Duodenal mucosa (tissue), 2 donors: ENCODE measurements around the gene GNAI3.

Source experiments
- H3K27ac ChIP-seq: one replicate; pipeline ENCODE4 v1.7.0; 2013; ENCODE audit warnings: low read depth, low read length
- H3K27me3 ChIP-seq, 2 donors: one replicate each; pipeline ENCODE4 v1.7.0; 2013; ENCODE audit warnings: low read length in 2 of 2, control low read depth in 1 of 2; ENCODE audit not compliant: insufficient read depth in 2 of 2, control insufficient read depth in 1 of 2
- H3K36me3 ChIP-seq, 2 donors: one replicate each; pipeline ENCODE4 v1.7.0; 2013; ENCODE audit warnings: low read length in 2 of 2, control low read depth in 1 of 2; ENCODE audit not compliant: insufficient read depth in 2 of 2, control insufficient read depth in 1 of 2
- H3K4me1 ChIP-seq, 2 donors: one replicate each; pipeline ENCODE4 v1.7.0; 2013; ENCODE audit warnings: low read length in 2 of 2, control low read depth in 1 of 2; ENCODE audit not compliant: insufficient read depth in 2 of 2, control insufficient read depth in 1 of 2
- H3K4me3 ChIP-seq, 2 donors: one replicate each; pipeline ENCODE4 v1.7.0; 2013; ENCODE audit warnings: low read length in 2 of 2, low read depth in 1 of 2
- H3K9ac ChIP-seq, 2 donors: one replicate each; pipeline ENCODE4 v1.7.0; 2013; ENCODE audit warnings: low read length in 2 of 2, low read depth in 1 of 2
- H3K9me3 ChIP-seq, 2 donors: one replicate each; pipeline ENCODE4 v1.7.0; 2013; ENCODE audit warnings: low read length in 2 of 2, control low read depth in 1 of 2; ENCODE audit not compliant: control insufficient read depth in 1 of 2

The GNAI3 gene

GRCh38 chr1:109622895-109623294, 74.5 kb downstream of the GNAI3 start:
- Histone ChIP-seq H3K4me1 (peaks cover 44 to 51% of the 10 kb centered on the region in 2 donors), H3K27me3 (no peaks in the 10 kb centered on the region), H3K36me3 (peaks cover 13 to 27% of the 10 kb centered on the region in 2 donors), H3K4me3 (peak overlapping the region in 1 of 2 donors; percentile 98), H3K27ac (no peak overlapping the region), H3K9me3 (no peaks in the 10 kb centered on the region), H3K9ac (peak overlapping the region in 1 of 2 donors; percentile 62)

- no peaks in the 10 kb centered on the region for H3K9me3 ChIP-seq
- no peaks in the 10 kb centered on the region for H3K27me3 ChIP-seq
- no peak overlapping the region for H3K4me3 ChIP-seq
- H3K27ac ChIP-seq = no peak overlapping the region
- peaks cover 37 to 44% of the 10 kb centered on the region in 2 donors for H3K4me1 ChIP-seq
- peak overlapping the region in 1 of 2 donors; percentile 20 for H3K9ac ChIP-seq
- H3K36me3 ChIP-seq = peaks cover 18 to 35% of the 10 kb centered on the region in 2 donors
Observed at GRCh38 chr1:109623601-109624161, 75.3 kb downstream of the GNAI3 start.

GRCh38 chr1:109624201-109625010, 76.0 kb downstream of the GNAI3 start:
- H3K4me3 ChIP-seq = no peak overlapping the region
- H3K27ac ChIP-seq = no peak overlapping the region
- peaks cover 30 to 39% of the 10 kb centered on the region in 2 donors for H3K4me1 ChIP-seq
- no peaks in the 10 kb centered on the region for H3K27me3 ChIP-seq
- H3K9me3 ChIP-seq = no peaks in the 10 kb centered on the region
- peaks cover 19 to 42% of the 10 kb centered on the region in 2 donors for H3K36me3 ChIP-seq
- H3K9ac ChIP-seq = no peak overlapping the region

GRCh38 chr1:109625176-109625575, 76.8 kb downstream of the GNAI3 start:
- Histone ChIP-seq H3K27ac (no peak overlapping the region), H3K9me3 (no peaks in the 10 kb centered on the region), H3K4me3 (no peak overlapping the region), H3K36me3 (peaks cover 24 to 50% of the 10 kb centered on the region in 2 donors), H3K27me3 (no peaks in the 10 kb centered on the region), H3K4me1 (peaks cover 28 to 37% of the 10 kb centered on the region in 2 donors), H3K9ac (no peak overlapping the region)

GRCh38 chr1:109625601-109626560, 77.5 kb downstream of the GNAI3 start:
- Histone ChIP-seq H3K9me3 (no peaks in the 10 kb centered on the region), H3K4me3 (no peak overlapping the region), H3K27me3 (no peaks in the 10 kb centered on the region), H3K36me3 (peaks cover 27 to 55% of the 10 kb centered on the region in 2 donors), H3K27ac (no peak overlapping the region), H3K4me1 (peaks cover 28 to 37% of the 10 kb centered on the region in 2 donors), H3K9ac (no peak overlapping the region)

- H3K9me3 ChIP-seq = no peaks in the 10 kb centered on the region
- no peak overlapping the region for H3K9ac ChIP-seq
- no peak overlapping the region for H3K27ac ChIP-seq
- no peaks in the 10 kb centered on the region for H3K27me3 ChIP-seq
- peaks cover 23 to 27% of the 10 kb centered on the region in 2 donors for H3K4me1 ChIP-seq
- peaks cover 37 to 64% of the 10 kb centered on the region in 2 donors for H3K36me3 ChIP-seq
- no peak overlapping the region for H3K4me3 ChIP-seq
Observed at GRCh38 chr1:109626682-109627408, 78.4 kb downstream of the GNAI3 start.

GRCh38 chr1:109627692-109628399, 79.4 kb downstream of the GNAI3 start:
- Histone ChIP-seq H3K36me3 (peaks cover 40 to 67% of the 10 kb centered on the region in 2 donors), H3K4me3 (no peak overlapping the region), H3K9me3 (no peaks in the 10 kb centered on the region), H3K4me1 (peaks cover 22 to 26% of the 10 kb centered on the region in 2 donors), H3K27me3 (no peaks in the 10 kb centered on the region), H3K9ac (no peak overlapping the region), H3K27ac (no peak overlapping the region)

- no peak overlapping the region for H3K4me3 ChIP-seq
- no peak overlapping the region for H3K27ac ChIP-seq
- H3K9me3 ChIP-seq = no peaks in the 10 kb centered on the region
- peaks cover 40 to 67% of the 10 kb centered on the region in 2 donors for H3K36me3 ChIP-seq
- no peaks in the 10 kb centered on the region for H3K27me3 ChIP-seq
- H3K9ac ChIP-seq = no peak overlapping the region
- H3K4me1 ChIP-seq = peaks cover 20% of the 10 kb centered on the region in 2 donors
Observed at GRCh38 chr1:109628540-109629321, 80.3 kb downstream of the GNAI3 start.
